ENCODE results near the gene CFDP1.
A peak's percentile ranks its signal among the peaks of the same experiment; 100 is the strongest.

The CFDP1 gene

DNA sequence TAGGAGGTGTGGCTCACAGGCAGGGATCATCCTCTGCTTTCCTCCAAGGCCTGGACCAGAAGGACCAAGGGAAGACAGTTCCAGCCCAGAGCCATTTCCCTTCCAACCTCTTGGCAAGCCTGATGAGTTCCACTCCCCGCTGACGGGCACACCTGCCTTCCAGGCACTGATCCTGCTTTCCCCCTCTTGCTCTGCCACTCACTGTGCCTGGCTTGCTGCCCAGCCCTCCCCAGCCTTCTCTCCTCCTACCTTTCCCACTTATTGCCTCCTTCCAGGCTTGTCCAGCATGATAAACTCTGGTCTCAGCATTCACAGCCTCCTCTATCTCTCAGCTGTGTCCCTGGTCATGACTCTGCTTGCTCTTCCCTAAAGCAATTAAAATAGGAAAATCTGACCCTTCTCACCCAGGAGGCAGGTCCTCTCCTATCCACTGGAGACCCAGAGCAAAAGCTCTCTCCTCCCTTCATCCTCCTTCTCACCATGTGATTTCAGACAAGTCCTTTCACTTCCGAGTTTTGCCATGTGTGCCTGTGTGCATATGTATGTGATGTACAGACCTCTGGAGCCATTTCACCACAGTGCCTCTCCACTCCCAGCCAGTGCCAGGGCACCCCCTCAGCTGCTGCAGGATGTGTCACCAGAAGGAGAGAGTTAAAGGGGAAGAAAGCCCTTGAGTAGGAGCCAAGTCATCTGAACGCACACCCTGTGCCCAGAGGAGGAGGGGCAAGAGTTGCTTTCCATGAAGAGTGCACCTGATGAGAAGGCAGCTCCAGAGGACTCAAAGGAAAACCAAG, 44.6 kb upstream of the CFDP1 start:
- no peak for DNase-seq (ENCODE audit: low spot score)
- in situ Hi-C loops (cut with MboI; ENCODE audit: low sequenced_read_pairs, unreplicated experiment), result no loop called here

DNA sequence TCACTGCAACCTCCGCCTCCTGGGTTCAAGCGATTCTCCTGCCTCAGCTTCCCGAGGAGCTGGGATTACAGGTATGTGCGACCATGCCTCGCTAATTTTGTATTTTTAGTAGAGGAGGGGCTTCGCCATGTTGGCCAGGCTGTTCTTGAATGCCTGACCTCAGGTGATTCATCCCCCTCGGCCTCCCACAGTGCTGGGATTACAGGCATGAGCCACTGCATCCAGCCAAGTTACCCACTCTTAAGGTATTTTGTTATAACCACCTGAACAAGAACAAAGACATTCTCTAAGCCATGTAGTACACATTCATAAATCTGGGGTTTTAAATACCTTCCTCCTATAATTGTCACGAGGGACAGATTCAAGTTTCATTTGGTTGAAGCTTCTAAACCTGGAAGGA, 43.5 kb upstream of the CFDP1 start:
- in situ Hi-C loops (cut with MboI; ENCODE audit: low sequenced_read_pairs, unreplicated experiment), result no loop called here

More for the DNA sequence above, 44.6 kb upstream of the CFDP1 start:
- TF ChIP-seq, protein P1, sequence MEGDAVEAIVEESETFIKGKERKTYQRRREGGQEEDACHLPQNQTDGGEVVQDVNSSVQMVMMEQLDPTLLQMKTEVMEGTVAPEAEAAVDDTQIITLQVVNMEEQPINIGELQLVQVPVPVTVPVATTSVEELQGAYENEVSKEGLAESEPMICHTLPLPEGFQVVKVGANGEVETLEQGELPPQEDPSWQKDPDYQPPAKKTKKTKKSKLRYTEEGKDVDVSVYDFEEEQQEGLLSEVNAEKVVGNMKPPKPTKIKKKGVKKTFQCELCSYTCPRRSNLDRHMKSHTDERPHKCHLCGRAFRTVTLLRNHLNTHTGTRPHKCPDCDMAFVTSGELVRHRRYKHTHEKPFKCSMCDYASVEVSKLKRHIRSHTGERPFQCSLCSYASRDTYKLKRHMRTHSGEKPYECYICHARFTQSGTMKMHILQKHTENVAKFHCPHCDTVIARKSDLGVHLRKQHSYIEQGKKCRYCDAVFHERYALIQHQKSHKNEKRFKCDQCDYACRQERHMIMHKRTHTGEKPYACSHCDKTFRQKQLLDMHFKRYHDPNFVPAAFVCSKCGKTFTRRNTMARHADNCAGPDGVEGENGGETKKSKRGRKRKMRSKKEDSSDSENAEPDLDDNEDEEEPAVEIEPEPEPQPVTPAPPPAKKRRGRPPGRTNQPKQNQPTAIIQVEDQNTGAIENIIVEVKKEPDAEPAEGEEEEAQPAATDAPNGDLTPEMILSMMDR (IDR thresholded peaks at IDR 0.05; ENCODE audit: borderline replicate concordance, control extremely low read depth, extremely low read depth, insufficient read depth, missing control alignments), result no peak

DNA sequence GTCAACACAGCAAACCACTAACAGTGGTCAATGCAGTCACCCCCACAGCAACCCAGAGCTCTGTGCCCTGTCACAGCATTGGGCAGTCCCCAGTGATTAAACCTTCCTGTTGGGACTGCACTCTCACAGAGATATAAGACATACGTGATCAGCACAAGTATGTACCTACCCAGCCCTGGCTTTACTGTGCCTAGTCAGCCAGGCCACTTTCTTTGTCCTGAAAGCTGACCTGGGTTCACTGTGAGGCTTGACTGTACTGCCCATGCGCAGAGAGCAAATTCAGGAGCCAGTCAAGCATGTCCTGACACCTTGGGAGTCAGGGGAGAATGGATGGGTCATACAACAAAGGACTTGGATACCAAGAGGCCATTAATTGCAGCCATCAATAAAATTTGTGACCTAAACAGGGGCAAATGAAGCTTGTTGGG, 42.1 kb upstream of the CFDP1 start:
- no peak for DNase-seq (ENCODE audit: low spot score)
- TF ChIP-seq, protein P1 (IDR thresholded peaks at IDR 0.05; ENCODE audit: borderline replicate concordance, control extremely low read depth, extremely low read depth, insufficient read depth, missing control alignments), result no peak
- in situ Hi-C loops (cut with MboI; ENCODE audit: low sequenced_read_pairs, unreplicated experiment), result no loop called here

More for the DNA sequence above, 43.5 kb upstream of the CFDP1 start:
- TF ChIP-seq, protein P1 (IDR thresholded peaks at IDR 0.05; ENCODE audit: borderline replicate concordance, control extremely low read depth, extremely low read depth, insufficient read depth, missing control alignments), result no peak
- no peak for DNase-seq (ENCODE audit: low spot score)

DNA sequence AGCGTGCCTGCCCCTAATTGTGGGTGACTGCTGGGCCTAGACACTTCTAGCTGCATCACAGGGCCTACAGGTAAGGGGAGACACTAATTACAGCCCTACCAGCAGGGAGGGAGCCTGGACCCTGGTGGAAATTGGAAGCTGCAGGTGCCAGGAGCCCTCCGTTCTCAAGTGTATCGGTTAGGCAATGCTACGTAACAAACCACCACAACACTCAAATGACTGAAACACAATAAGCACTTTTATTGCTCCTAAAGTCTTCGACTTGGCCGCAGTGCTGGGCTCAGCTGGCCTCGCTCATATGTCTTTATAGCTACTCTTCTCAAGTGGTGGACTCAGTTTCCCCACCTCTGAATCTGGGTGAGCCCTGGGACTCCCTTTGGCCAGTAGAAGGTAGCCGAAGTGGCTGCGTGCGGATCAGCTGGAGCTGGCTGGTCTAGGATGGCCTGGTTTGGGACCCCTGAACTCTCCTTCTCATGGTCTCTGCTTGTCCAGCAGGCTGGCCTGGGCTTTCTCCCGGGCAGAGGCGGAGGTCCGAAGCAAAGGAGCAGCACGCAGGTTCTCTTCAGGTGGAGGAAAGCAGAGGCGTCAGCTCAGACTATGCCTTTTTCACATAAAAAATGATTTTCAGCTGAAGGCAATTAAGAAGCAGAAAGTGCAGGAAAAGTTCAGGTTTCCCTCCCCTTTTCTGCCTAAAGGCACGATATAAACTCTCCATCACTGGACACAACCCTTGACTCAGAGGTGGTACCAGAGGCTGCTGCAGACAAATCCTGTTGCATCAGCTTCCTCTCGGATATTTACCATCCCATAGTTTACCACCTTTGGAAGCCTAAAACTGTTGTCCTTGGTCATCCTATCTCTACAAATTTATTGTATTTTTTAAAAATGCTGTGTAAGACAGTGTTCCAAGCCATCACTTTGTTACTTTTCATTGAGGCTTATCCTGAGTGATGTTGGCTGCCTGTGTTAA, 39.9 kb upstream of the CFDP1 start:
- no peak for DNase-seq (ENCODE audit: low spot score)
- TF ChIP-seq, protein P1 (IDR thresholded peaks at IDR 0.05; ENCODE audit: borderline replicate concordance, control extremely low read depth, extremely low read depth, insufficient read depth, missing control alignments), result no peak
- in situ Hi-C loops (cut with MboI; ENCODE audit: low sequenced_read_pairs, unreplicated experiment), result loop anchor here (25.0 kb wide), 1 partner anchor 1714 kb away; the partner anchor contains the start of genes MON1B and SYCE1L

DNA sequence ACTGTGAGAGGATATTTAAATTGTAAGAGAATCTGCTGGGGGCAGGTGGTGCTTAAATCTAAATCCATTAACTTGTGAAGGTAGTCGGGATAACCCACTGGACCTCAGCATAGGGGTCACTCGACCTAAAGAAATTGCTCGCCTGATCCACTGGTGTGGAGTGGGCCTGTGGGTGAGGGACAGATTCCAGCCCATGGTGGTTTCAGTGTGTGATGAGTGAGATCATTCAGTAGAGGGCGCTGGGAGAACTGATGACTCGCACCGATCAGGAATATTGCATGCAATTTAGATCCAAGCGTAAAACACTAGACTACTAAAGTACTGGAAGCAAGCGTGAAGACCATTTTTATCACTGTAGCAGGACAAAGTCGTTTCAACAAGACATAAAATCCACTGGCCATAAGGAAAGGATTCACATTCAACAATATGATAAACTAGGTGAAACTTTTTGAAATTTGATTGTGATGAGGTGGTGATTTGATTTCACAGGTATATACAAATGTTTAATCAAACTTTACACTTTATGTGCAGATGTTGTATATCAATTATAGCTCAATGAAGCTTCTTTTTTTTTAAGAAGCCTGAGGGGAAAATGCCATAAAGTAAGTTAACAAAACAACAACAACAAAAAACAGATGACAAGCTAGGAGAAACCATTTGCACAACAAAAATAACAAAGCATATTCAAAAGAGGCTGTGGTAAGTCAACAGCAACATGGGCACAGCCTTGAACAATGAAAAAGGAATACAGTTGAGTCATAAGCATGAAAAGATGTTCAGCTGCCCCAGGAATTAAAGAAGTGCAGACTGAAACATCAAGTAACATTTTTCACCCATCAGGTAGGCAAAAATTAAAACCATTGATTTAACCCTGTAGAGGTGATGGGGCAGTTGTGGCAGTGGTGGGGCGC, 38.7 kb upstream of the CFDP1 start:
- in situ Hi-C loops (cut with MboI; ENCODE audit: low sequenced_read_pairs, unreplicated experiment), result loop anchor here (25.0 kb wide), 1 partner anchor 1715 kb away; the partner anchor contains the start of genes MON1B and SYCE1L
- TF ChIP-seq, protein P1 (IDR thresholded peaks at IDR 0.05; ENCODE audit: borderline replicate concordance, control extremely low read depth, extremely low read depth, insufficient read depth, missing control alignments), result peak; percentile 69
- peak; percentile 75 for DNase-seq (ENCODE audit: low spot score)
